WERI-Rb-1 (cell line): ENCODE measurements around the gene TACR2.

ENCODE experiments used
- DNase-seq: peaks from one replicate; pipeline ENCODE4 v3.0.0-alpha.2; 2020
- H3K27ac ChIP-seq: fragments of 250-450 bp; sonication (Bioruptor Pico); 2 replicates; pipeline ENCODE4 v1.5.1; 2020; ENCODE audit warnings: mild to moderate bottlenecking, moderate library complexity
- H3K27me3 ChIP-seq: fragments of 250-450 bp; sonication (Bioruptor Pico); 2 replicates; pipeline ENCODE4 v1.5.1; 2021; ENCODE audit warnings: mild to moderate bottlenecking, low read depth, moderate library complexity; ENCODE audit not compliant: insufficient read depth, severe bottlenecking
- H3K36me3 ChIP-seq: fragments of 250-450 bp; sonication (Bioruptor Pico); 2 replicates; pipeline ENCODE4 v1.5.1; 2020; ENCODE audit warnings: mild to moderate bottlenecking, moderate library complexity
- H3K4me3 ChIP-seq: 2 replicates; pipeline ENCODE4 v1.5.1; 2011; ENCODE audit warnings: low read depth, mild to moderate bottlenecking, control low read depth, low read length
- H3K9me3 ChIP-seq: fragments of 250-450 bp; sonication (Bioruptor Pico); 2 replicates; pipeline ENCODE4 v1.5.1; 2021; ENCODE audit warnings: mild to moderate bottlenecking, moderate library complexity; ENCODE audit not compliant: severe bottlenecking
- CTCF ChIP-seq: IDR thresholded peaks from 2 replicates; pipeline ENCODE4 v1.5.1; 2011; ENCODE audit warnings: low read depth, mild to moderate bottlenecking, control low read depth, inconsistent platforms, low read length

The TACR2 gene

DNA sequence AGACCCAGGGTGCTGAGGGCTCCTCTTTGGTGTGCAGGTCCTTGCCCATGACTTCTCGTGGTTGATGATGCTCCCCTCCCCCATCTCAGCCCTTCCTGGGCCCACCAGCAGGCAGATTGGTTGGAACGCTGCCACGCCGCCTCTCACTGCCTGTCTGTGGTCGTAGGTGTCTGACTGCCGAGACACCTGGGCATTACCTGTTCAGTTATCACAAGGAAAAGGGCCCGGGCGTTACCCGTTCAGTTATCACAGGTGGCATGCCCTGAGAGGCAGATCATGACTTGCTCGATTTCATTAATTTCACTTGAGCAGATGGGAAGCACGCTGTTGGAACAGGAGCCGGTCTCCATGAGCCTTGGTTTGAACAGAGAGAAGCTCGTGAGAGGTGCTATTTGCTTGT is 42.5 kb downstream of the TACR2 start:
- no peaks in the 10 kb centered on the region for H3K9me3 ChIP-seq
- DNase-seq = no peak
- TF ChIP-seq CTCF = no peak
- H3K36me3 ChIP-seq = peaks cover 36% of the 10 kb centered on the region
- H3K27me3 ChIP-seq = no peaks in the 10 kb centered on the region
- no peak overlapping the region for H3K4me3 ChIP-seq
- H3K27ac ChIP-seq = no peak overlapping the region

- H3K36me3 ChIP-seq = peaks cover 32% of the 10 kb centered on the region
- H3K27ac ChIP-seq = no peak overlapping the region
- no peak for DNase-seq
- H3K9me3 ChIP-seq = no peaks in the 10 kb centered on the region
- H3K4me3 ChIP-seq = no peak overlapping the region
- TF ChIP-seq CTCF = no peak
- no peaks in the 10 kb centered on the region for H3K27me3 ChIP-seq
Observed at GRCh38 chr10:69372126-69372980, 44.4 kb downstream of the TACR2 start.

GRCh38 chr10:69367469-69367868 is 49.2 kb downstream of the TACR2 start:
- H3K36me3 ChIP-seq = peaks cover 39% of the 10 kb centered on the region
- H3K27me3 ChIP-seq = no peaks in the 10 kb centered on the region
- no peak overlapping the region for H3K27ac ChIP-seq
- H3K9me3 ChIP-seq = no peaks in the 10 kb centered on the region
- no peak overlapping the region for H3K4me3 ChIP-seq
- no peak for DNase-seq
- no peak for TF ChIP-seq CTCF

DNA sequence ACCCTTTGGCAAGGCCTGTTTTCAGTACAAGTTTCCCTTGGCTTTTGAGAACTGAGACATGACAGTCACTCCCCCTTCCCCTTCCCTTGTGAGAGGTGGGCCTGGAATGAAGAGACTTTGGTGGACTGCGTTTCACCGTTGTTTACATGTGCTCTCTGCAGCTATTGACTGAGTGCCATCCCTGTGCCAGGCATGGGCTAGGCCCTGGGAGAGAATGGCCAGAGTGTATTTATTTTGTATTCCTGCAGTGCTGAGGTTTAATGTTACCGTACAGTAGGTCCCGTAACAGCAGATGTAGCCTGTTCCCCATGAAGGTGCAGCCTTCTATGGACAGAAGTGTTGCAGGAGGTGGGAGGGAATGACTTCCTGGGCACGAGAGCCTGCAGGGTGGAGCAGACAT is 50.0 kb downstream of the TACR2 start:
- Histone ChIP-seq H3K27ac (no peak overlapping the region), H3K36me3 (peaks cover 35% of the 10 kb centered on the region), H3K4me3 (no peak overlapping the region), H3K9me3 (no peaks in the 10 kb centered on the region), H3K27me3 (no peaks in the 10 kb centered on the region)
- DNase-seq = no peak
- no peak for TF ChIP-seq CTCF

GRCh38 chr10:69364232-69364940 is 52.3 kb downstream of the TACR2 start:
- TF ChIP-seq CTCF = no peak; the same call in 1 of the 2 replicates
- H3K27ac ChIP-seq = peak overlapping the region; percentile 95

More at GRCh38 chr10:69364232-69364940, 52.3 kb downstream of the TACR2 start:
- no peak for DNase-seq
- peaks cover 30% of the 10 kb centered on the region for H3K36me3 ChIP-seq
- no peaks in the 10 kb centered on the region for H3K27me3 ChIP-seq
- no peak overlapping the region for H3K4me3 ChIP-seq
- H3K9me3 ChIP-seq = no peaks in the 10 kb centered on the region
